Loucy (cell line): Measurements from ENCODE around the gene PPP1R15B.

Experiments used
- EZH2phosphoT487 ChIP-seq: fragments of 200-600 bp; IDR thresholded peaks from 2 replicates; pipeline ENCODE4 v1.6.1; 2018; ENCODE audit warnings: antibody characterized with exemption, mild to moderate bottlenecking, moderate library complexity, borderline replicate concordance
- TF ChIP-seq, protein P1 (sequence below): fragments of 200-600 bp; sonication (generic); conservative IDR thresholded peaks from 2 replicates; pipeline ENCODE4 v1.5.1; 2014; ENCODE audit warnings: mild to moderate bottlenecking, antibody characterized with exemption, low read length

- TF ChIP-seq, protein P1, sequence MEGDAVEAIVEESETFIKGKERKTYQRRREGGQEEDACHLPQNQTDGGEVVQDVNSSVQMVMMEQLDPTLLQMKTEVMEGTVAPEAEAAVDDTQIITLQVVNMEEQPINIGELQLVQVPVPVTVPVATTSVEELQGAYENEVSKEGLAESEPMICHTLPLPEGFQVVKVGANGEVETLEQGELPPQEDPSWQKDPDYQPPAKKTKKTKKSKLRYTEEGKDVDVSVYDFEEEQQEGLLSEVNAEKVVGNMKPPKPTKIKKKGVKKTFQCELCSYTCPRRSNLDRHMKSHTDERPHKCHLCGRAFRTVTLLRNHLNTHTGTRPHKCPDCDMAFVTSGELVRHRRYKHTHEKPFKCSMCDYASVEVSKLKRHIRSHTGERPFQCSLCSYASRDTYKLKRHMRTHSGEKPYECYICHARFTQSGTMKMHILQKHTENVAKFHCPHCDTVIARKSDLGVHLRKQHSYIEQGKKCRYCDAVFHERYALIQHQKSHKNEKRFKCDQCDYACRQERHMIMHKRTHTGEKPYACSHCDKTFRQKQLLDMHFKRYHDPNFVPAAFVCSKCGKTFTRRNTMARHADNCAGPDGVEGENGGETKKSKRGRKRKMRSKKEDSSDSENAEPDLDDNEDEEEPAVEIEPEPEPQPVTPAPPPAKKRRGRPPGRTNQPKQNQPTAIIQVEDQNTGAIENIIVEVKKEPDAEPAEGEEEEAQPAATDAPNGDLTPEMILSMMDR, result no peak
- no peak for TF ChIP-seq EZH2phosphoT487
Observed at GRCh38 chr1:204407295-204407971, 4.2 kb downstream of the PPP1R15B start.
